Activated CD8-positive, alpha-beta T cell treated with anti-CD3 and anti-CD28 coated beads for 36 hours (primary cell): Measurements from ENCODE around the gene GALNT7. TPM values are rescaled to one million over a fixed set of nuclear protein-coding genes. Genes with fewer than 3 reads are reported as not detected.

ENCODE experiments used
- ATAC-seq: fragments of 200-7000 bp; cut with Tn5 transposase; one replicate; pipeline ENCODE4 v1.10.0; 2021; ENCODE audit warnings: mild to moderate bottlenecking, moderate library complexity
- CTCF ChIA-PET: fragments of 350-600 bp; sonication (Branson Sonifier 250); formaldehyde crosslinking; loops from one replicate; lab custom pipeline; 2021; ENCODE audit warnings: antibody characterized with exemption; lab: Charles Lee
- POLR2A ChIA-PET: fragments of 350-600 bp; sonication (Branson Sonifier 250); formaldehyde crosslinking; loops from one replicate; lab custom pipeline; 2021; ENCODE audit warnings: antibody characterized with exemption; lab: Charles Lee
- DNase-seq: peaks from one replicate; pipeline ENCODE4 v3.0.0-alpha.2; 2020
- H3K27ac Mint-ChIP-seq: one replicate; pipeline ENCODE4 v1.8.0; 2021; ENCODE audit warnings: mild to moderate bottlenecking, mixed read lengths
- H3K27me3 Mint-ChIP-seq: one replicate; pipeline ENCODE4 v1.8.0; 2021; ENCODE audit warnings: mixed read lengths
- H3K36me3 Mint-ChIP-seq: one replicate; pipeline ENCODE4 v1.8.0; 2021; ENCODE audit warnings: low read depth, mixed read lengths
- H3K4me1 Mint-ChIP-seq: one replicate; pipeline ENCODE4 v1.8.0; 2021; ENCODE audit warnings: low read depth, mixed read lengths
- H3K4me3 Mint-ChIP-seq: one replicate; pipeline ENCODE4 v1.8.0; 2021; ENCODE audit warnings: mild to moderate bottlenecking, moderate library complexity, mixed read lengths
- H3K9me3 Mint-ChIP-seq: one replicate; pipeline ENCODE4 v1.8.0; 2021; ENCODE audit warnings: mixed read lengths
- CTCF ChIP-seq: fragments of 200-600 bp; IDR thresholded peaks from one replicate; pipeline ENCODE4 v1.8.0; 2022; ENCODE audit warnings: antibody characterized with exemption, mild to moderate bottlenecking
- intact Hi-C: fragments of 100-400 bp; cut with micrococcal nuclease; formaldehyde crosslinking; loops from one replicate; pipeline ENCODE4 v1.10.0; 2022
- microRNA-seq: library from miRNA; unstranded; fragments of <30 nt; microRNA quantifications from one replicate; pipeline ENCODE4 v1.2.0, GENCODE V29; 2022; ENCODE audit warnings: borderline microRNAs expressed, borderline replicate concordance
- total RNA-seq, 2 experiments: library from RNA; stranded (reverse); gene quantifications; one replicate each; pipeline ENCODE4 v1.2.3, GENCODE V29; 2021

GALNT7 gene
- total RNA-seq, 2 experiments from 2014 or later = 10.2 to 10.4 TPM

- H3K9me3 Mint-ChIP-seq = no peaks in the 10 kb centered on the region
- intact Hi-C loops = no loop called here
- ChIA-PET CTCF (interaction anchor here (0.8 to 2.7 kb wide), 5 partner anchors 31 to 69 kb away, joined by 3 to 10 read pairs (median 3); partner anchors contain the start of gene HMGB2), POLR2A (interaction anchor here (0.7 to 4.5 kb wide), 5 partner anchors 12 to 77 kb away, joined by 3 to 79 read pairs (median 8); partner anchors contain the start of gene HMGB2)
- H3K36me3 Mint-ChIP-seq = peaks cover 23% of the 10 kb centered on the region
- H3K27ac Mint-ChIP-seq = peak within 1 kb of the TSS; percentile 98
- peaks cover 14% of the 10 kb centered on the region for H3K27me3 Mint-ChIP-seq
- H3K4me3 Mint-ChIP-seq = peak within 1 kb of the TSS; percentile 97
- DNase-seq = peak; percentile 98
- H3K4me1 Mint-ChIP-seq = peaks cover 32% of the 10 kb centered on the region
- peak; percentile 88 for ATAC-seq
- TF ChIP-seq CTCF = no peak
Observed at GRCh38 chr4:173370477-173371291, 202.1 kb downstream of the GALNT7 start, which contains the start of gene SAP30. Gene SAP30, plus strand, starts transcription at chr4:173370954. Its CDS starts 229 bp downstream, at chr4:173371183.

- peaks cover 29% of the 10 kb centered on the region for H3K36me3 Mint-ChIP-seq
- peak overlapping the region; percentile 97 for H3K4me3 Mint-ChIP-seq
- ATAC-seq (no peak), DNase-seq (peak; percentile 49)
- POLR2A ChIA-PET = interaction anchor here (0.8 to 4.5 kb wide), 5 partner anchors 11 to 45 kb away, joined by 3 to 79 read pairs (median 5); partner anchors contain the start of gene HMGB2
- H3K4me1 Mint-ChIP-seq = peaks cover 26% of the 10 kb centered on the region
- TF ChIP-seq CTCF = no peak
- no peaks in the 10 kb centered on the region for H3K9me3 Mint-ChIP-seq
- intact Hi-C loops = no loop called here
- H3K27ac Mint-ChIP-seq = peak overlapping the region; percentile 59
- peaks cover 14% of the 10 kb centered on the region for H3K27me3 Mint-ChIP-seq
- CTCF ChIA-PET = interaction anchor here (0.7 to 2.7 kb wide), 12 partner anchors 12 to 358 kb away, joined by 3 to 10 read pairs (median 3); partner anchors contain the start of gene HMGB2
Observed at GRCh38 chr4:173371292-173372192, 202.9 kb downstream of the GALNT7 start.

Small RNA genes lying within 50 kb of the gene (microRNA-seq; reads per million reads assigned to microRNA genes)
- not detected for gene MIR548T

Other genes starting within 250 kb of the GALNT7 start
- 100 to 1,000 TPM; 527 to 534 TPM for gene HMGB2, start 165.5 kb downstream of the GALNT7 start, total RNA-seq
- 10 to 100 TPM; 40.7 to 41.1 TPM for gene SAP30, start 202.1 kb downstream of the GALNT7 start, total RNA-seq
- gene SCRG1, start 230.3 kb downstream of the GALNT7 start, total RNA-seq = not detected